NAMALWA (cell line): ENCODE data around the gene RWDD2A.
"Not testable (repeated sequence)": the region's sequence is repeated elsewhere in the genome, so short reads cannot be mapped to it uniquely, and the experiment has no call there.

Experiments used
- DNase-seq: peaks from one replicate; pipeline ENCODE4 v3.0.0-alpha.2; 2015; ENCODE audit warnings: low spot score

The RWDD2A gene

DNA sequence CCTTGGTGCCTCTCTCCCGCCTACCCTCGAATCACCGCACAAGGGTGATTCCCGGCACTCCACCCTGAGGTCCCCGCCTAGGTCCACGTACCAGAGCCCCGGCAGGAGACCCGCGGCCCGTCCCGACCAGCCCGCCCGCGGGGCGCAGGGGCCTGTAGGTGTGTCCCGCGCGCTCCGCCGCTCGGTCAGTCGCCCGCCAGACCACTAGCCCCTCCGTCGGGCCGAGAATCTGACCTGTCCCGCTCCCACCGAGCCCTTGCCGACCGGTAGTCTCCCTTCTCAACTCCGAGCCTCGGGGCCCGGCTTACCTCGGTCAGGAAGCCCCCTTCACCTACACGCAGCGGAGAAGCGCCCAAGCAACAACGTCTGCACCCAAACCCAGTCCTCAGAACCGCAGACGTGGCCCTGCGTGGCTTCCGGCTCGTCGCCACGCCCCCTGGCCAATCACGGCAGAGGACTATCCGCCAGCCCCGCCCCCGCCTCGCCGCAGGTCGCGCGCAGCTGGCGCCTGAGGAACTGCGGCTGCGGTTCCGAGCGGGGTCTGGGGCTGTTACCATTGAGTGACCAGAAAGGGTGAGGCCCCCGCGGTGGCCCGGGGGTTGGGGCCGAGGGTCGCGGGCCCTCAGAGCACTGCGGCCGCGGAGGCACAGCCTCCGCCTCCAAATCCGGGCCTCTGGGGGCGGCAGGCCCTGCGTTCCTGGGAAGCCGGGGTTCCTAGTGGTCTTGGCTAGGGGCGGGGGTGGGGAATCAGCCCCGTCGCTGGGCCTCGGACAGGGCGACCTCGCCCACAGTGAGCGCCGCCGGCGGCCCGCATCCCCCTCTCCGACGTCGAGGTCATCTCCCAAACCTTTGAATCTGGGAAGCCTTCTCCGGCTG, at the start of gene RWDD2A, which contains the start of gene PGM3:
TSS of gene RWDD2A (plus strand) at position 487 of the 876 bp plus-strand sequence. CDS start 1,095 bp downstream, outside the sequence.
TSS of gene PGM3 (minus strand) at position 395 of the 876 bp plus-strand sequence. CDS start 2,253 bp downstream, outside the sequence.
- peak; percentile 94 for DNase-seq

GRCh38 chr6:83151114-83151513, 42.0 kb upstream of the RWDD2A start:
- DNase-seq: no peak

DNA sequence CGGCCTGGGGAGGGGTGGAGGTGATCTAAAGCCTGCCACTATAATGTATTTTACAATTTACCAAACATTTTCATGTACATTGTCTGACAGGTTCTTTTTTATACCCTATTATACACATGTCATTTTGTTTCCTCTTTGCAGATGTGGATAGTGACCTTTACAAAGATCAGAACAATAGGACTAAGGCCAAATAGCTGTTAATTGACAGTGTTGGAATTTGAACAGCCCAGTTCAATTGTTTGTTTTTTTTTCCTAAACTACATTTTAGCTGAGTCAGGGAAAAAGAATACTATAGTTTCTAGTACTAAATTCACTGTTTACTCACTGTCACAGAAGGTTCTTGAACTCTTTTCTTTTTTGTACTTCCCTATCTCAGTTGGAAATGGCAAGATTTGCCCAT, 40.2 kb upstream of the RWDD2A start:
- no peak for DNase-seq

DNA sequence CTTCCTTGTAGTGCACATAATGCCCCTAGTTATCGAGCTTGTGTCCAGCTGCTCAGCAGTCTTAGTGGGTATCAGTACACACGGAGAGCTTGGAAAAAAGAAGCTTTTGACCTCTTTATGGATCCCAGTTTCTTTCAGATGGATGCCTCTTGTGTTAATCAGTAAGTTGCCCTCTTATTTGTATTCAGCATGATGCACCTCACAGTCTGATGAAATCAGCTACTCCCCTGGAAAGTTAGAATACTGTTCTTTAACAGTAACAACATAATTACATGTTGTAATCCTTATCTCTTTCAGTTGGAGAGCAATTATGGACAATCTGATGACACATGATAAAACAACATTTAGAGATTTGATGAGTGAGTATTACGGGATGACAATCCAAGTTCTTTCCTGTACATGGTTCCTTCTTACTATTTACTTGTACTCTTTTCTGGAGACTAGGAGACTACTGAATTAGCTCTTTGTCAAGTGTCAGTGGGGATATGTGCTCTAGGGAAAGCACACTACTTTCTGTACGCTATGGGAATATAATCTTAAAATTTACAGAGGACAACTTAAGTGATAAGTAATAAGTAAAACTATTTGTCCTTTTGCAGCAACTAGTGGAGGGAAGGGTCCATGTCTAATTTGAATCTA, 39.2 kb upstream of the RWDD2A start:
- DNase-seq: no peak

DNA sequence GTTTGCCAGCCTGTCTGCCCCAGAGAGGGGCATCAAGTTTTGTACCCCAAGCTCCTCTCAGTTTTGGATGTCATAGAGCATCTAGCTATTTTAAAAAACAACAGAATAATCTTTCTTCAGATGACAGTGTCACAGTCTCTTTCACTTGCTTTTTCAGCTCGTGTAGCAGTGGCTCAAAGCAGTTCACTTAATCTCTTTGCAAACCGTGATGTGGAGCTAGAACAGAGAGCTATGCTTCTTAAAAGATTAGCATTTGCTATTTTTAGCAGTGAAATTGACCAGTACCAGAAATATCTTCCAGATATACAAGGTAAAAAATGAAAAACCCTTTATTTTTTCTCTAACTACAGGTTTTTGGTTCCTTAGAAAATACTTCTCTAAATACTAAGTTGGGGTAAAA, 37.4 kb upstream of the RWDD2A start:
- no peak for DNase-seq

- no peak for DNase-seq
These were observed 33.0 kb upstream of the RWDD2A start for GRCh38 chr6:83160167-83160566.

GRCh38 chr6:83167726-83168278, 25.4 kb upstream of the RWDD2A start:
- DNase-seq: no peak

DNA sequence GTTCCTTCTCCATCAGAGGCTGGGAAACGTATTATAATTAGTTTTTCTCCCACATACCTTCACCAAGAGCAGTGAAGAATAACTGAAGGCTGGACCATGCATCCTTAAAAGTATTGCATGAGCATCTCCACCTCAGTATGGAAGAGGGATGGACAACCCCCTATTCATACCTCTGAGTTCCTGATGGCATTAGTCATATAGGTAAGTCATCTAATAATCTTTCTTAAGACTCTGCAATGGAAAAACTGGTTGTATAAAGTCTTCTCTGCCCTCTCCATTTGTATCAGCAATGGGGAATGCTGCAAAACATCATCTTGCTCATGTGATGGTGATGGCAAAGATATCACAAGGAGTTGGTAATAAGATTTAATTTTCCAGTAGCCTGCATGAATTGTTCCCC, 24.6 kb upstream of the RWDD2A start:
- no peak for DNase-seq

DNA sequence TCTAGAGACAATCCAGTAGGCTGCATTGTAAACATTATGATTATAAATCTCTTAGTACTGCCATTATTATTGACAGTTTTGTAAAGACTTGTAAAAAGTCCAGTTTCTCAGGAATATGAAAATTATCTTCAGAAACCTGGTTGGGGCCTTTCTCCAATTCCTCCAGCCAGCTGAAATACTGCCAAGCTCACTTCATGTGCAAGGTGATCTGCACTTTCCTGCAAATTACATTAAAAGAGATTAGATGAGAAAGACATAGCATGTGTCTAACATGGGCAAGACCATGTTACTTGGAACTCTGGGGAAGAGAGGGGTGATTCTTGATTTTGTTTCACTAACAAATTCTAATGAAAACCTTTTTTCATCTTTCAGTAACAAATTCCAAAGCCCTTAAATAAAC, 24.1 kb upstream of the RWDD2A start:
- no peak for DNase-seq

DNA sequence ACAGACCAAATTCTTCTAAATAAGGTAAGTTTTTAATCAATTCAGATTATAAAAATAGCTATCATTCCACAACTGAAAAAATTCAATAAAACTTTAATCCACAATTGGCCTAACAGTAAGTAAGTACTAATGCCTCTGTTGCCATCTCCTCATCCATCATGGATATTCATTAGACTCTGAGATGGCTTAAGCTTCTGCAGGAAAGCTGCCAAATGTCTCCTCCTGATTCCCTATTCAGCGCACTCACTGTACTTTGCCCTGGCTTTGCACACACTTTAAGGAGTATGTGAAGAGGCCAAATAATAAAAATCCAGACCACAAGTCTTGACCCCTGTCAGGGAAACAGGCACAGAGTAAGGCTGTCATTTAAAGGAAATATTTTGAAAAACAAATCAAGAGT, 23.6 kb upstream of the RWDD2A start:
- no peak for DNase-seq

GRCh38 chr6:83176246-83176645, 16.9 kb upstream of the RWDD2A start:
- DNase-seq: no peak

- DNase-seq: no peak
These were observed 12.7 kb upstream of the RWDD2A start for GRCh38 chr6:83180426-83180950.

DNA sequence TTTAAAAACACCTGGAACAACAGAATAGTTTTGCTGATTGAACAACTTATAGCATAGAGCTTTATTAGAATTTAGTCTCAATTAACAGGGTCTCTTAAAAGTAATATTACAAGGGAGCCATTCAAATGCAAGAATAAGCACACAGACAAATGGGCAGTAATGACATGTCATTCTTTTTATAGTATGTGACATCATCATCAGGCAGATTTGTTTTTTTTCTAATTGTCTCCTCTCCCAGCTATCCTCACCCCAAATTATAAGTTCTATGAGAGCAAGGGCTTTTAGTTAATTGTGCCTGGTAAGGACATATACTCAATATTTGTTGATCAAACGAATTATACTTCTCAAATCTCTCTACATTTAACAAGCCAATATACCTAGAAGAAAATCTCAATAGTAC, 11.0 kb upstream of the RWDD2A start:
- DNase-seq: no peak

DNA sequence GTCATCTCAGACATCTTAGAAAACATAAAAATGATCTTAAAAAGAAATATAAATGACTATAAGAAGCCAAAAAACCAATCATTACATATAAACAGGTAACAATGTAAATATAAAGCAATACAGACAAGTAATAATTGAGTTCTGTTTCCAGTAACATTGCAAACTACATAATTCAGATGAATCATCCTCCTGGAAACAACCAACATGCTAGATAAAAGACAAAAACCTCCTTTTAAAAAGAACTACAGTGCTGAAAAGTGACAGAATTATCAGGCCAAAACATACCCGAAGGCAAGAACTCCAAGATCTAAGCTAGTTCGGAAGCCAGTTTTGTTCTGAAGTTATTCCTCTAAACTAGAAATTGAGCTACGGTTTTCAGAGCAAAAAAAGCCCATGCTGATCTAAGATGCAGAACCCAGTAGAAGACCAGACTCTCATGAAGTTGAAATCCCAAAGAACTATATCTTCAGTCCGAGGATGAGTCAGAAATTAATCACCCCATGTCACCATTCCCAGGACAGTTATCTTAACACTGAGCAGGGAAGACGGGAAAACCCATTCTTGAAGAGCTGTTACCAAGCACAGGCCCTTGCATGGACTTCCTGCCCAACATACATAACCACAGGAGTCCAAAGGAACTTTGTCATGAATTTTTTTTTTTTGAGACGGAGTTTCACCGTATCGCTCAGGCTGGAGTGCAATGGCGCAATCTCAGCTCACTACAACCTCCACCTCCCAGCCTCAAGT, 9.9 kb upstream of the RWDD2A start:
- no peak for DNase-seq

DNA sequence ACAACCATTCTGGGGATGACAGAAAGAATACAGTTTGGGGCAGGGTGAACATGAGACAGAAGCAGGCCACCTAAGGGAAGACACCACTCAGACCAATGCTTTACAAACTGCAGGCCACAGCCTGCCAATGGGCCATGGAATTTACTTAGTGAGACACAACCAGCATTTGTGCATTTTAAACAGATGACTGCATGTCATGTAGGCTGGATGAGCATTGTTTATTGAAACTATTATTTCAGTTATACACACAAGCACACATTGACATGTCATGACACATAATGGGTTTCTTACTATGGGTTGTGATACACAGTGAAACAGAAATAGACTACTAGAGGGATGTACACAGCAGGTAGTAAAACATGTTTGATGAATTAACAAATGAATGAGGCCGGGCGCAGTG, 8.1 kb upstream of the RWDD2A start:
- no peak for DNase-seq

DNA sequence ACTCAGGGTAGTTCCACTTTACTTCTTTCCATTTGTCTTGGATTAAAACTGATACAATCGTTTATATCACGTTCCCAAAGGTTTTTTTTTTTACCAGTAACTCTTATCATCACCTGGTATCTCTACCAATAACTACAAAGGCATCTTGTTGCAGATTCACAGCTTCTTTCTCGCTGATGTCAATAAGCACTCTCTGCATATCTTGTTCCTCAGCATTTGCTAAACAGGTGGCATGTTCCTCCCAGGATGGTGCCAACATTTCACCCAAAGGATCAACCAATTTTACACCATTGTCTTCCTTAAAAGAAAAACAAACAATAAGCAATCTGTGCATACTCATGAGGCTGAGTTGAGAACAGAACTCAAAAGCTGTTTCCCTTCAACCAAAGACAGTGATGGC, 4.7 kb upstream of the RWDD2A start:
- no peak for DNase-seq

DNA sequence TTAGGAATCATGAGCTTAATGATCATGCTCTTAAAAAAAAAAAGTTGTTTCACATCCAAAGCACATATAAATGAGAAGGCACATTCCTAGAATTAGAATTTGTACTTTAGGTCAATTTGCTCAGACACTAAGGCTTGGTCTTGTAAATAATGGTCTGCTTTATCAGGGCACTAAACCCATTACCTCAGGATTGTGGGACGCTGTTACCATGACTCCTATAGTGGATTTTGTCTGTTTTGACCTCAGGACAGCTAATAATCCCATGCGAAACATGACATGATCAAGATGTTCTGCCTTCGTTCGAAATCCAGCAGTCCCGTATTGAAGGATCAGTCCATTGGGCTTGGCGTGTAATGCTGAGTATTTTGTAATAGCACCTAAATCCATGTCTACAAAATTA, 2.5 kb upstream of the RWDD2A start:
- DNase-seq: no peak

GRCh38 chr6:83191974-83192373, 1.2 kb upstream of the RWDD2A start:
- not testable (repeated sequence) for DNase-seq

DNA sequence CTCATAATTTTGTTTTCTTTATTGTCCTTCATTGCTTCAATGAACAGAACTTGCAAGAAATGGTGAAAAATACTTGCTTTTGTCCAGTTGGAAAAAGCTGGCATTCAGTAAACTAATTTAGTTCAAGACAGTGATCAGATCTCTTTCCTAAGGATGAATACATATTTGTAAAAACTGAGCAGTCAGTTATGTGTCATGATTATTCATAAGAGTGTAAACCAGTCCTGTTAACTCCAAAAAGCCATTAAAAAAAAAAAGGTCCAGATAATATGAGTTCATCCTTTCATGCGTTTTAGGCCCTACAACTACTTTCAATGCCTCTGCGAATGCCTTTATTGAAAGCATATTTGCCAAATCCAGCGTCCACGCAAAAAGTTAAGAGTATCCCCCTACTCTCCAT, 701 bp upstream of the RWDD2A start:
- DNase-seq: no peak

GRCh38 chr6:83193747-83194566, 800 bp downstream of the RWDD2A start:
- DNase-seq: no peak

GRCh38 chr6:83198486-83199172, 5.5 kb downstream of the RWDD2A start:
- DNase-seq: no peak
